ENCODE results near the gene STK32B.

GRCh38 chr4:5100986-5101385, 49.7 kb downstream of the STK32B start:
- TF ChIP-seq CTCF (conservative IDR thresholded peaks at IDR 0.05; ENCODE audit: low read depth, low read length) (no peak), EZH2 (IDR thresholded peaks at IDR 0.05; ENCODE audit: low read length, unreplicated experiment) (no peak), EZH2phosphoT487 (IDR thresholded peaks at IDR 0.05; ENCODE audit: borderline replicate concordance, low read length) (no peak)
